Measurements from ENCODE around the gene LRRC59.
"Not testable (repeated sequence)": the region's sequence is repeated elsewhere in the genome, so short reads cannot be mapped to it uniquely, and the experiment has no call there.

DNA sequence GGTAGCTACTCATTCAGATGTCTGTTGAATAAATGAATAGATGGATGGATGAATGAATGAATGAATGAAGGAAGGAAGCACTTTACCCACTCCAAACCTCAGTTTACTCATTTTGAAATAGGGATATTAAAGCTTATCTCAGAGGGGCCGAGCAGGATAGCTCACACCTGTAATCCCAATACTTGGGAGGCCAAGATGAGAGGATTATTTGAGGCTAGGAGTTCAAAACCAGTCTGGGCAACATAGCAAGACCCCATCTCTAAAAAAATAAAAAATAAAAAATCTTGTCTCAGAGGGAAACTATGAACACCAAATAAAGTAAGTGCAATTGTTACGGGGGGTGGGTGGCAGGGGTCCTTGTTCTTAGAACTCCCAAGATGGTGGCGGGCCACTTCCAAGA is 1.3 kb upstream of the LRRC59 start:
- TF ChIP-seq, protein P1, sequence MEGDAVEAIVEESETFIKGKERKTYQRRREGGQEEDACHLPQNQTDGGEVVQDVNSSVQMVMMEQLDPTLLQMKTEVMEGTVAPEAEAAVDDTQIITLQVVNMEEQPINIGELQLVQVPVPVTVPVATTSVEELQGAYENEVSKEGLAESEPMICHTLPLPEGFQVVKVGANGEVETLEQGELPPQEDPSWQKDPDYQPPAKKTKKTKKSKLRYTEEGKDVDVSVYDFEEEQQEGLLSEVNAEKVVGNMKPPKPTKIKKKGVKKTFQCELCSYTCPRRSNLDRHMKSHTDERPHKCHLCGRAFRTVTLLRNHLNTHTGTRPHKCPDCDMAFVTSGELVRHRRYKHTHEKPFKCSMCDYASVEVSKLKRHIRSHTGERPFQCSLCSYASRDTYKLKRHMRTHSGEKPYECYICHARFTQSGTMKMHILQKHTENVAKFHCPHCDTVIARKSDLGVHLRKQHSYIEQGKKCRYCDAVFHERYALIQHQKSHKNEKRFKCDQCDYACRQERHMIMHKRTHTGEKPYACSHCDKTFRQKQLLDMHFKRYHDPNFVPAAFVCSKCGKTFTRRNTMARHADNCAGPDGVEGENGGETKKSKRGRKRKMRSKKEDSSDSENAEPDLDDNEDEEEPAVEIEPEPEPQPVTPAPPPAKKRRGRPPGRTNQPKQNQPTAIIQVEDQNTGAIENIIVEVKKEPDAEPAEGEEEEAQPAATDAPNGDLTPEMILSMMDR (IDR thresholded peaks at IDR 0.05): not testable (repeated sequence)
- TF ChIP-seq POLR2A, EP300 (IDR thresholded peaks at IDR 0.05): not testable (repeated sequence)

All from suprapubic skin (tissue), 3 donors.